GM12865 (cell line): ENCODE results near the gene SMAD2.

Source experiments
- DNase-seq: peaks from one replicate; pipeline ENCODE4 v3.0.0; 2010; ENCODE audit warnings: low read depth
- H3K4me3 ChIP-seq: 2 replicates; pipeline ENCODE4 v1.5.1; 2011; ENCODE audit warnings: mild to moderate bottlenecking, low read depth, low read length, control low read depth
- CTCF ChIP-seq: IDR thresholded peaks from 2 replicates; pipeline ENCODE4 v1.5.1; 2011; ENCODE audit warnings: low read length, control low read depth, low read depth, inconsistent platforms; ENCODE audit not compliant: insufficient read depth; ENCODE audit errors: missing control alignments

SMAD2 gene

GRCh38 chr18:47919916-47920315 is 10.5 kb downstream of the SMAD2 start:
- TF ChIP-seq CTCF, result no peak
- no peak for DNase-seq
- no peak overlapping the region for H3K4me3 ChIP-seq

- no peak overlapping the region for H3K4me3 ChIP-seq
- TF ChIP-seq CTCF, result no peak
- peak; percentile 39 for DNase-seq
Measured at GRCh38 chr18:47917923-47918610, 12.4 kb downstream of the SMAD2 start.

GRCh38 chr18:47915930-47916329 is 14.5 kb downstream of the SMAD2 start:
- no peak for DNase-seq
- H3K4me3 ChIP-seq, result no peak overlapping the region
- TF ChIP-seq CTCF, result no peak

- TF ChIP-seq CTCF, result no peak
- no peak overlapping the region for H3K4me3 ChIP-seq
- no peak for DNase-seq
Measured at GRCh38 chr18:47915229-47915628, 15.2 kb downstream of the SMAD2 start.

GRCh38 chr18:47912794-47913585 is 17.5 kb downstream of the SMAD2 start:
- no peak for DNase-seq
- TF ChIP-seq CTCF, result no peak
- H3K4me3 ChIP-seq, result no peak overlapping the region

- DNase-seq, result no peak
- TF ChIP-seq CTCF, result no peak
- H3K4me3 ChIP-seq, result no peak overlapping the region
Measured at GRCh38 chr18:47912343-47912742, 18.1 kb downstream of the SMAD2 start.
